Stimulated activated effector memory CD8-positive, alpha-beta T cell treated with anti-CD3 and anti-CD28 coated beads, Interleukin-12 subunit alpha, Interleukin-12 subunit beta, amount 100 ng/mL, for 72 hours (primary cell): Measurements from ENCODE around the gene TECPR1.

ENCODE experiments used
- ATAC-seq: fragments of 150-1000 bp; cut with Tn5 transposase; 2 replicates; pipeline ENCODE4 v1.10.0; 2021
- DNase-seq, 2 donors: peaks; one replicate each; pipeline ENCODE4 v3.0.0; 2021 to 2022; ENCODE audit warnings: low spot score in 2 of 2
- H3K27ac Mint-ChIP-seq: one replicate; pipeline ENCODE4 v1.8.0; 2022; ENCODE audit warnings: mild to moderate bottlenecking, mixed read lengths
- H3K36me3 Mint-ChIP-seq: one replicate; pipeline ENCODE4 v1.8.0; 2022; ENCODE audit warnings: mild to moderate bottlenecking, mixed read lengths
- H3K4me1 Mint-ChIP-seq: one replicate; pipeline ENCODE4 v1.8.0; 2022; ENCODE audit warnings: mixed read lengths
- H3K4me3 Mint-ChIP-seq: one replicate; pipeline ENCODE4 v1.8.0; 2022; ENCODE audit warnings: mild to moderate bottlenecking, mixed read lengths
- H3K9me3 Mint-ChIP-seq: one replicate; pipeline ENCODE4 v1.8.0; 2022; ENCODE audit warnings: mixed read lengths

TECPR1 gene

DNA sequence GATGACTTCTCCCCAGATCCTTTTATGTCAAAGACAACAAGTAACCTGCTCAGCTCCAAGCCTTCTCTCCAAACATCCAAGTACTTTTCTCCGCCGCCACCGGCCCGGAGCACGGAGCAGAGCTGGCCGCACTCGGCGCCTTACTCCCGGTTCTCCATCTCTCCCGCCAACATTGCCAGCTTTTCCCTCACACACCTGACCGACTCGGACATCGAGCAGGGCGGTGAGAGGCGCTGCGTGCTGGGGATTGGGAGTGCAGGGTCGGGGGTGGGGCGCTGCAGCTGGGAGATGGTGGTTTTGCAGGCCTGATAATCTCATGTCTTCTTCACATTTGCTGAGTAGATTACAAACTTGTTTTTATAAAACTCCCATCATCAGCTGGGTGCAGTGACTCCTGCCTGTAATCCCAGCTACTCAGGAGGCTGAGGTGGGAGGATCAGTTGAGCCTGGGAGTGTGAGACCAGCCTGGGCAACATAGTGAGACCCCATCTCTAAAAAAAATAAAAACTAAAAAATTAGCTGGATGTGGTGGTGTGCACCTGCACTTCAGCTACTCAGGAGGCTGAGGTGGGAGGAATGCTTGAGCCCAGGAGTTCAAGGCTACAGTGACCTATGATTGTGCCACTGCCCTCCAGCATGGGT, 47.9 kb downstream of the TECPR1 start:
- H3K36me3 Mint-ChIP-seq, result peaks cover 49% of the 10 kb centered on the region
- DNase-seq, result no peak
- peaks cover 33% of the 10 kb centered on the region for H3K4me1 Mint-ChIP-seq
- H3K4me3 Mint-ChIP-seq, result no peak overlapping the region
- ATAC-seq, result no peak
- H3K27ac Mint-ChIP-seq, result no peak overlapping the region
- H3K9me3 Mint-ChIP-seq, result no peaks in the 10 kb centered on the region

DNA sequence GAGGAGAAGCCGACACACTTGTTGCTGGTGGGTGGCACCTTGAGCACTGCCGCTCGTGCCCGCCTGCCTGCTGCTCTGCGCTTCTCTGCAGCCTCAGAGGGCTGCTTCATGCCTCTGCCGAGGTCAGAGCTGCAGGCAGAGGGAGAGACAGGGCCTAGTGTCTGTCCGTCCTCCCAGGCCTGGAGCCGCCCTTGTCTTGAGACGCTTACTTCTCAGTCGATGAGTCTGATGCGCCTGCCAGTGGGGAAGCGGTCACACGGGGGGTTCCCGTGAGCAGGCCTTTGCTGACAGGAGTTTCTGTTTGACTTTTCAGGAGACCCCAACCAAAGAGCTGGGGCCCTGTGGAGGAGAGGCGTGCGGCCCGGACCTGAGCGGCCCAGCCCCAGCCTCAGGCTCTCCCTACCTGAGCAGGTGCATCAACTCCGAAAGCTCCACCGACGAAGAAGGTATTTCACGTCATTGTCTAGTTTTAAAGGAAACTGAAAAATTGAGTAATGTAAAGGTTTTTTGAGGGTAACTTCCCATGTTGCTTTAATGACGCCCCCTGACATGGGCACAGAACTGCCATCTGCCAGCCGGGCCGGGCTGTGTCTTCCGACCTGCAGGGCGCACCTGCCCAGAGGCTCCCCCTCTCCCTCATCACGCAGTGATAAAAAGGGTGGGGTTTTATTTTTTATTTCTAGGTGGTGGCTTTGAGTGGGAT, 48.6 kb downstream of the TECPR1 start:
- peaks cover 33% of the 10 kb centered on the region for H3K4me1 Mint-ChIP-seq
- H3K4me3 Mint-ChIP-seq, result peak overlapping the region; percentile 59
- DNase-seq (no peak), ATAC-seq (peak; percentile 35)
- no peaks in the 10 kb centered on the region for H3K9me3 Mint-ChIP-seq
- H3K27ac Mint-ChIP-seq, result no peak overlapping the region
- peaks cover 49% of the 10 kb centered on the region for H3K36me3 Mint-ChIP-seq

GRCh38 chr7:98202367-98203195, 49.5 kb downstream of the TECPR1 start:
- H3K9me3 Mint-ChIP-seq, result no peaks in the 10 kb centered on the region
- peaks cover 33% of the 10 kb centered on the region for H3K4me1 Mint-ChIP-seq
- peak; percentile 93 for ATAC-seq
- H3K4me3 Mint-ChIP-seq, result peak overlapping the region; percentile 59
- peak; percentile 19 to 70 for DNase-seq
- peaks cover 51% of the 10 kb centered on the region for H3K36me3 Mint-ChIP-seq
- H3K27ac Mint-ChIP-seq, result peak overlapping the region; percentile 37

GRCh38 chr7:98200364-98200763, 51.7 kb downstream of the TECPR1 start:
- H3K9me3 Mint-ChIP-seq, result no peaks in the 10 kb centered on the region
- H3K27ac Mint-ChIP-seq, result no peak overlapping the region
- no peak overlapping the region for H3K4me3 Mint-ChIP-seq
- peaks cover 33% of the 10 kb centered on the region for H3K4me1 Mint-ChIP-seq
- H3K36me3 Mint-ChIP-seq, result peaks cover 31% of the 10 kb centered on the region
- DNase-seq, result no peak
- peak; percentile 46 for ATAC-seq

- Mint-ChIP-seq H3K4me3 (no peak overlapping the region), H3K27ac (no peak overlapping the region), H3K4me1 (peaks cover 33% of the 10 kb centered on the region), H3K36me3 (peaks cover 33% of the 10 kb centered on the region), H3K9me3 (no peaks in the 10 kb centered on the region)
- no peak for ATAC-seq
- DNase-seq, result no peak
Observed at GRCh38 chr7:98199131-98199530, 52.9 kb downstream of the TECPR1 start.

DNA sequence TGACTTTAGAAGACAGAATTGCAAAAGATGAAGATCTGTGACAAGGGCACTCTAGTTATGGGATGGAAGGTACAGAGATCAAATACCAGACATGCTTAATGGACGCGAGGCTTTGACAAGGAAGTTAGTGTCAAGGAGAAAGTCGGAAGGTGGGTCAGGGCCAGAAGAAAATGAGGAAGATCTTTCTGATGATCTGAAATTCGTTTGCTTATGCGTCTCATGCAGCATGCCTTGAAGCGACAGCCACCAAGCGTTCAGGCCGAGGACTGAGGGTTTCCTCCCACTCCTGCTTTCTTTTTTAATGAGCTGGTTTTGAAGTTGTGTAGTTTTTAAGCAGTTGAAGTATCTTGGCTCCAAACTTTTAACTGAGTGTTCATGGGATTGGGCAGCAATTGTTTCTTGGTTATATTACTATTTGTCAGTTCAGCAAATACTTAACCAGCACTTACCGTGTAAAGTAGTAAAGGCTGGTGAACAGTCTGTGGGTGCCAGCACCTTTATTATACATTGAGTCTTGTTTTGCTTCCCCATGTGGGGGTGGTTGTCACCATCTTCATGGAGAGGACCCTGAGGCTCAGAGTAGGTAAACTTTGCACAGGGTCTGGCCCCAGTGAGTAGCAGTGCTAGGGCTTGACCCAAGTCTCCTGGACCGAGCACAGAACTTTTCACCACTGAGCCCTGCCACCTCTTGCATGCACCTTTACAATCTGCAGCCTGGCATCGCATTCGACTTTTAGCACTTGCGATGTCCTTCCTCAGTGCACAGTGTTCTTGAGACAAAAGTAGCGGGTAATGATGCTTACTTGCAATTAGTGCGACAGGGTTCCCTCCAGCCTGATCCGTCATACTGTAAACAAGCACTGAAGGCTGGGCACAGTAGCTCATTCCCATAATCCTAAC, 55.1 kb downstream of the TECPR1 start:
- ATAC-seq, result no peak
- DNase-seq, result no peak
- Mint-ChIP-seq H3K9me3 (no peaks in the 10 kb centered on the region), H3K27ac (no peak overlapping the region), H3K36me3 (peaks cover 42% of the 10 kb centered on the region), H3K4me1 (peaks cover 22% of the 10 kb centered on the region), H3K4me3 (no peak overlapping the region)

GRCh38 chr7:98194672-98195457, 57.2 kb downstream of the TECPR1 start:
- Mint-ChIP-seq H3K36me3 (peaks cover 56% of the 10 kb centered on the region), H3K4me1 (peaks cover under 1% of the 10 kb centered on the region)
- DNase-seq, result no peak

GRCh38 chr7:98194186-98194585, 57.8 kb downstream of the TECPR1 start:
- Mint-ChIP-seq H3K27ac (no peak overlapping the region), H3K4me3 (no peak overlapping the region), H3K36me3 (peaks cover 56% of the 10 kb centered on the region), H3K9me3 (no peaks in the 10 kb centered on the region), H3K4me1 (peaks cover 6% of the 10 kb centered on the region)
- ATAC-seq (no peak), DNase-seq (no peak)

More at GRCh38 chr7:98194672-98195457, 57.2 kb downstream of the TECPR1 start:
- Mint-ChIP-seq H3K9me3 (no peaks in the 10 kb centered on the region), H3K4me3 (no peak overlapping the region), H3K27ac (no peak overlapping the region)
- no peak for ATAC-seq

DNA sequence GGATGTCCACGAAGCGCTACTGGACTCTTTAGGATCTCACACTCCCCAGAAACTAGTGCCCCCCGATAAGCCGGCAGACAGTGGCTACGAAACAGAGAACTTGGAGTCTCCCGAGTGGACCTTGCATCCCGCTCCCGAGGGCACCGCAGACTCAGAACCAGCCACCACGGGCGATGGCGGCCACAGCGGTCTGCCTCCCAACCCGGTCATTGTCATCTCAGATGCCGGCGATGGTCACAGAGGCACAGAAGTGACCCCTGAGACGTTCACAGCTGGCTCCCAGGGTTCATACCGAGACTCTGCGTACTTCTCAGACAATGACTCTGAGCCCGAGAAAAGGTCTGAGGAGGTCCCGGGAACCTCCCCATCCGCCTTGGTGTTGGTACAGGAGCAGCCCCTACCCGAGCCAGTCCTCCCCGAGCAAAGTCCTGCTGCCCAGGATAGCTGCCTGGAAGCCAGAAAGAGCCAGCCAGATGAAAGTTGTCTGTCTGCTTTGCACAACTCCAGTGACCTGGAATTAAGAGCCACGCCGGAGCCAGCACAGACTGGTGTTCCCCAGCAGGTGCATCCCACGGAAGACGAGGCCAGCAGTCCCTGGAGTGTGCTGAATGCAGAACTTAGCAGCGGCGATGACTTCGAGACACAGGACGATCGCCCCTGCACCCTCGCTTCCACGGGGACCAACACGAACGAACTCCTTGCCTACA, 58.4 kb downstream of the TECPR1 start:
- Mint-ChIP-seq H3K4me3 (no peak overlapping the region), H3K9me3 (no peaks in the 10 kb centered on the region), H3K4me1 (peaks cover 11% of the 10 kb centered on the region), H3K36me3 (peaks cover 56% of the 10 kb centered on the region), H3K27ac (no peak overlapping the region)
- ATAC-seq, result no peak
- no peak for DNase-seq

DNA sequence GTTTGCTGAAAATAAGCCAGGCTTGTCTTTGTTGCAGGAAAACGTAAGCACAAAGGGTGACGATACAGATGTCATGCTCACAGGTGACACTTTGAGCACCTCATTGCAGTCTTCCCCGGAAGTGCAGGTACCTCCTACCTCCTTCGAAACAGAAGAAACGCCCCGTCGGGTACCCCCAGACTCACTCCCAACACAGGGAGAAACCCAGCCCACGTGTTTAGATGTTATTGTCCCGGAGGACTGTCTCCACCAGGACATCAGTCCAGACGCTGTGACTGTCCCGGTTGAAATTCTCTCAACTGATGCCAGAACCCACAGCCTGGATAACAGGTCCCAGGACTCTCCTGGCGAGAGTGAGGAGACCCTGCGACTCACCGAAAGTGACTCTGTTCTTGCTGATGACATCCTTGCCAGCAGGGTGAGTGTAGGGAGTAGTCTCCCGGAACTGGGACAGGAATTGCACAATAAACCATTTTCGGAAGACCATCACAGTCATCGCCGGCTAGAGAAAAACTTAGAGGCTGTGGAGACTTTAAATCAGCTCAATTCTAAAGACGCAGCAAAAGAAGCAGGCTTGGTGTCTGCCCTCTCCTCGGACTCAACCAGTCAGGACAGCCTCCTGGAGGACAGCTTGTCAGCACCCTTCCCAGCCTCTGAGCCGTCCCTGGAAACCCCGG, 59.1 kb downstream of the TECPR1 start:
- H3K9me3 Mint-ChIP-seq, result no peaks in the 10 kb centered on the region

DNA sequence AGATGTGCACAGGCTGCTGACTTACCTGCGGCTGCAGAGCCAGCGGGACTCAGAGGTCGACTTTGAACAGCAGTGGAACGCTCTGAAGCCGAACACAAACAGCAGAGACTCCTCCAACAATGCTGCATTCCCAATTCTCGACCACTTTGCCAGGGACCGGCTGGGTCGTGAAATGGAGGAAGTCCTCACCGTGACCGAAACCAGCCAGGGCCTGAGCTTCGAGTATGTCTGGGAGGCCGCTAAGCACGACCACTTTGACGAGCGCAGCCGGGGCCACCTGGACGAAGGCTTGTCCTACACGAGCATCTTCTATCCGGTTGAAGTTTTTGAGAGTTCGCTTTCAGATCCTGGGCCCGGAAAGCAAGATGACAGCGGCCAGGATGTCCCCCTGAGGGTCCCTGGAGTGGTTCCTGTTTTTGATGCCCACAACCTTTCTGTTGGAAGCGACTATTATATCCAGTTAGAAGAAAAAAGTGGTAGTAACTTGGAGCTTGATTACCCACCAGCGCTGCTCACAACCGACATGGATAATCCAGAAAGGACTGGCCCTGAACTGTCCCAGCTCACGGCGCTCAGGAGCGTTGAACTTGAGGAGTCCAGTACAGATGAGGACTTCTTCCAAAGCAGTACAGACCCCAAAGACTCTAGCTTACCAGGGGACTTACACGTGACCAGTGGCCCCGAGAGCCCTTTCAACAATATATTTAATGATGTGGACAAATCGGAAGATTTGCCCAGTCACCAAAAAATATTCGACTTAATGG, 60.2 kb downstream of the TECPR1 start:
- Mint-ChIP-seq H3K4me3 (no peak overlapping the region), H3K4me1 (peaks cover 11% of the 10 kb centered on the region), H3K36me3 (peaks cover 59% of the 10 kb centered on the region), H3K9me3 (no peaks in the 10 kb centered on the region), H3K27ac (no peak overlapping the region)
- DNase-seq (no peak), ATAC-seq (no peak)

More for the DNA sequence above, 59.1 kb downstream of the TECPR1 start:
- DNase-seq (no peak), ATAC-seq (no peak)
- Mint-ChIP-seq H3K27ac (no peak overlapping the region), H3K4me1 (peaks cover 11% of the 10 kb centered on the region), H3K36me3 (peaks cover 55% of the 10 kb centered on the region), H3K4me3 (no peak overlapping the region)

- Mint-ChIP-seq H3K36me3 (peaks cover 54% of the 10 kb centered on the region), H3K4me1 (peaks cover 11% of the 10 kb centered on the region), H3K27ac (peak overlapping the region; percentile 69), H3K4me3 (no peak overlapping the region), H3K9me3 (no peaks in the 10 kb centered on the region)
- ATAC-seq (peak; percentile 36), DNase-seq (no peak)
Observed at GRCh38 chr7:98189559-98189958, 62.5 kb downstream of the TECPR1 start.

- DNase-seq (no peak), ATAC-seq (no peak)
- H3K4me1 Mint-ChIP-seq, result peaks cover 11% of the 10 kb centered on the region
- H3K9me3 Mint-ChIP-seq, result no peaks in the 10 kb centered on the region
- H3K4me3 Mint-ChIP-seq, result no peak overlapping the region
- H3K36me3 Mint-ChIP-seq, result peaks cover 31% of the 10 kb centered on the region
- H3K27ac Mint-ChIP-seq, result no peak overlapping the region
Observed at GRCh38 chr7:98187138-98187502, 64.9 kb downstream of the TECPR1 start.
